ENCODE results near the gene NKAIN2. TPM values are rescaled to one million over a fixed set of nuclear protein-coding genes. Genes with fewer than 3 reads are reported as not detected.

Gene NKAIN2
- total RNA-seq, 2 donors from 2014 or later: 0.29 TPM; not detected in 1

DNA sequence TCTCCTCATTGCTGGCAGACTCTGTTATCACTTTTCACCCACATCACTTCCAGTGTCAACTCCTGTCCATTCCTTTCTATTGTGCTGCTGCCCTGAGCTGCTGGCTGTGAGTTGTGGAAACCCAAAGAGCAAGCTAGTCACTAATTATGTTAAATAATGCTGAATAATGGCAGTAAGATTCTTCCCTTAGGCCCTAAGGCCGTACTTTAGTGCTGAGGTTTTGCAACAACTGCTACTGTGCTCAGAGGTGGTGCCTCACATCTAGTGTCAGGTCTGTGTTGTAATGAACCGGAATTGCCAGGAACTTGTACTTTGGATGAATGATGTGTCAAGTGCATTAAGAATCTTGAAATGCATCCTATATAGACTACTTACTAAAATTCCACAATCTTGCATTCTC lies 786.3 kb downstream of the NKAIN2 start:
- Histone ChIP-seq H3K36me3 (ENCODE audit: control insufficient read depth, insufficient read depth, low read length) (no peaks in the 10 kb centered on the region), H3K4me3 (ENCODE audit: low read length) (no peak overlapping the region), H3K27me3 (ENCODE audit: control insufficient read depth, insufficient read depth, low read length, poor library complexity, severe bottlenecking) (no peaks in the 10 kb centered on the region), H3K9me3 (ENCODE audit: control insufficient read depth, low read length) (no peaks in the 10 kb centered on the region), H3K9ac (ENCODE audit: extremely low read depth, low read length, poor library complexity, severe bottlenecking) (no peak overlapping the region), H3K27ac (ENCODE audit: low read depth, low read length) (no peak overlapping the region), H3K4me1 (ENCODE audit: control insufficient read depth, insufficient read depth, low read length) (no peaks in the 10 kb centered on the region)
- H3K9me3 Mint-ChIP-seq: no peaks in the 10 kb centered on the region
- H3K27me3 Mint-ChIP-seq (ENCODE audit: insufficient read depth): no peaks in the 10 kb centered on the region
- H3K27ac Mint-ChIP-seq: no peak overlapping the region
- H3K36me3 Mint-ChIP-seq (ENCODE audit: low read depth): no peaks in the 10 kb centered on the region
- TF ChIP-seq, protein P1, sequence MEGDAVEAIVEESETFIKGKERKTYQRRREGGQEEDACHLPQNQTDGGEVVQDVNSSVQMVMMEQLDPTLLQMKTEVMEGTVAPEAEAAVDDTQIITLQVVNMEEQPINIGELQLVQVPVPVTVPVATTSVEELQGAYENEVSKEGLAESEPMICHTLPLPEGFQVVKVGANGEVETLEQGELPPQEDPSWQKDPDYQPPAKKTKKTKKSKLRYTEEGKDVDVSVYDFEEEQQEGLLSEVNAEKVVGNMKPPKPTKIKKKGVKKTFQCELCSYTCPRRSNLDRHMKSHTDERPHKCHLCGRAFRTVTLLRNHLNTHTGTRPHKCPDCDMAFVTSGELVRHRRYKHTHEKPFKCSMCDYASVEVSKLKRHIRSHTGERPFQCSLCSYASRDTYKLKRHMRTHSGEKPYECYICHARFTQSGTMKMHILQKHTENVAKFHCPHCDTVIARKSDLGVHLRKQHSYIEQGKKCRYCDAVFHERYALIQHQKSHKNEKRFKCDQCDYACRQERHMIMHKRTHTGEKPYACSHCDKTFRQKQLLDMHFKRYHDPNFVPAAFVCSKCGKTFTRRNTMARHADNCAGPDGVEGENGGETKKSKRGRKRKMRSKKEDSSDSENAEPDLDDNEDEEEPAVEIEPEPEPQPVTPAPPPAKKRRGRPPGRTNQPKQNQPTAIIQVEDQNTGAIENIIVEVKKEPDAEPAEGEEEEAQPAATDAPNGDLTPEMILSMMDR (conservative IDR thresholded peaks at IDR 0.05): no peak
- 0 to 50% methylated on average over 1 to 2 of the region's 2 CpGs for WGBS, 2 experiments (ENCODE audit: insufficient coverage in 1 of 2, insufficient read length in 1 of 2)
- H3K4me1 Mint-ChIP-seq: peaks cover 2% of the 10 kb centered on the region
- no peak for DNase-seq
- no peak overlapping the region for H3K4me3 Mint-ChIP-seq

DNA sequence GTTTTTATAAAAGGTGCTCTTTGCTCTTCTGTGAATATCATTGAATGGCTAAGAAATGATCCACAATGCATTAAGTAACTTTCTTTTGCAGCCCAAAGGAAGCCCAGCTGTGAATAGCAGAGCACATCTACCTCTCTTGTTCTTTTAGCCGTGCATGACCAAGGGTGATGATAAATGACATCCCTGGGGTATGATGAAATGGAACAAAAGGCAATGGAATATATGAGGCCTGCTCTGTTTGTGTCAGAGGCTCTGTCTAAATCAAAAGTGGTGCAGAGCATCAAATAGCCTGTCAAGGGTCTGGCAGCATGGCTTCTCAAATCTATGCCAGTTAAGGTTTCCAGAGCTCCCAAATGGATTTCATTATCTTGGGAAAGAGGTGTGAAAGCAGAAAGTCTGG lies 796.0 kb downstream of the NKAIN2 start:
- no peaks in the 10 kb centered on the region for H3K4me1 ChIP-seq (ENCODE audit: control insufficient read depth, insufficient read depth, low read length)
- TF ChIP-seq, protein P1 (conservative IDR thresholded peaks at IDR 0.05): no peak
- Mint-ChIP-seq H3K27me3 (ENCODE audit: insufficient read depth) (no peaks in the 10 kb centered on the region), H3K27ac (no peak overlapping the region), H3K4me1 (peaks cover 4% of the 10 kb centered on the region), H3K4me3 (no peak overlapping the region), H3K9me3 (no peaks in the 10 kb centered on the region), H3K36me3 (ENCODE audit: low read depth) (no peaks in the 10 kb centered on the region)
- DNase-seq: no peak
- 78 to 91% methylated on average over 1 of the region's 1 CpG for WGBS, 2 experiments (ENCODE audit: insufficient coverage in 1 of 2, insufficient read length in 1 of 2)
- no peaks in the 10 kb centered on the region for H3K27me3 ChIP-seq (ENCODE audit: control insufficient read depth, insufficient read depth, low read length, poor library complexity, severe bottlenecking)
- H3K9ac ChIP-seq (ENCODE audit: extremely low read depth, low read length, poor library complexity, severe bottlenecking): no peak overlapping the region
- H3K27ac ChIP-seq (ENCODE audit: low read depth, low read length): no peak overlapping the region
- H3K9me3 ChIP-seq (ENCODE audit: control insufficient read depth, low read length): no peaks in the 10 kb centered on the region
- H3K4me3 ChIP-seq (ENCODE audit: low read length): no peak overlapping the region
- H3K36me3 ChIP-seq (ENCODE audit: control insufficient read depth, insufficient read depth, low read length): no peaks in the 10 kb centered on the region

DNA sequence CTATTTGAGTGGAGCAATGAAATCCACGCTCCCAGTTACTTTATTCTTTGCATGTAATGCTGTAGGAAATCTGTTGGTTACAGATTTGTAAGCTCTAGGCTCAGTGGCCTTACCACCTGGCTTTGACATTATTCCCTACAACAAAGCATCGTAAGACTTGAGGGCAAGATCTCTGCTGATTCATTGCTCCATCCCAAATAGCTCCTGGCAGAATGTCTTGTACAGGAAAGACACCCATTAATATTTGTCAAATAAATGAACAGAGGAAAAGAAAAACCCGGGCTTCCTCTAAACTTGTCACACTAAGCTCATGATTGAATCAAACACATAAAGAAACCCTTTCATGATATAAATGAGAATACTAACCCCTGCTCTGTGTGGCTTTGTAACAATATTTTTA lies 801.1 kb downstream of the NKAIN2 start:
- TF ChIP-seq, protein P1 (conservative IDR thresholded peaks at IDR 0.05): no peak
- peaks cover 4% of the 10 kb centered on the region for H3K4me1 Mint-ChIP-seq

More for the DNA sequence above, 801.1 kb downstream of the NKAIN2 start:
- no peaks in the 10 kb centered on the region for H3K36me3 ChIP-seq (ENCODE audit: control insufficient read depth, insufficient read depth, low read length)
- H3K9ac ChIP-seq (ENCODE audit: extremely low read depth, low read length, poor library complexity, severe bottlenecking): no peak overlapping the region
- no peak overlapping the region for H3K4me3 Mint-ChIP-seq
- WGBS, 2 experiments (ENCODE audit: insufficient coverage in 1 of 2, insufficient read length in 1 of 2): 91% methylated on average over 3 of the region's 3 CpGs; no CpG with 5 or more reads in 1 of the 2 experiments
- no peak for DNase-seq
- no peak overlapping the region for H3K27ac Mint-ChIP-seq
- H3K9me3 Mint-ChIP-seq: no peaks in the 10 kb centered on the region
- H3K4me1 ChIP-seq (ENCODE audit: control insufficient read depth, insufficient read depth, low read length): no peaks in the 10 kb centered on the region
- H3K4me3 ChIP-seq (ENCODE audit: low read length): no peak overlapping the region
- H3K9me3 ChIP-seq (ENCODE audit: control insufficient read depth, low read length): no peaks in the 10 kb centered on the region
- H3K27ac ChIP-seq (ENCODE audit: low read depth, low read length): no peak overlapping the region
- no peaks in the 10 kb centered on the region for H3K36me3 Mint-ChIP-seq (ENCODE audit: low read depth)
- no peaks in the 10 kb centered on the region for H3K27me3 Mint-ChIP-seq (ENCODE audit: insufficient read depth)
- H3K27me3 ChIP-seq (ENCODE audit: control insufficient read depth, insufficient read depth, low read length, poor library complexity, severe bottlenecking): no peaks in the 10 kb centered on the region
